ENCODE data around the gene BOLA2B.

- TF ChIP-seq CTCF (IDR thresholded peaks at IDR 0.05) (no peak), EZH2phosphoT487 (IDR thresholded peaks at IDR 0.05) (no peak)
These were observed 50.1 kb downstream of the BOLA2B start for GRCh38 chr16:30143347-30143702.
